A549 (cell line): ENCODE results near the gene TMEFF2. TPM values are rescaled to one million over a fixed set of nuclear protein-coding genes. Genes with fewer than 3 reads are reported as not detected.

Source experiments
- ATAC-seq, 2 experiments: fragments of 200-7000 bp in 1 of 2; fragments of >200 bp in 1 of 2; cut with Nextera tagmentation in 1 of 2; cut with Tn5 transposase in 1 of 2; 3 replicates each; pipeline versions ENCODE4 v1.8.0 to v1.9.1; 2018 to 2020; ENCODE audit warnings: mild to moderate bottlenecking in 1 of 2, moderate library complexity in 1 of 2
- CTCF ChIA-PET: fragments of 300-600 bp; sonication (Branson Sonifier 250); formaldehyde crosslinking; extraction: SDS; loops from one replicate; lab custom pipeline; 2021; ENCODE audit warnings: antibody characterized with exemption, inconsistent platforms; lab: Yijun Ruan, JAX
- POLR2A ChIA-PET: fragments of 350-600 bp; formaldehyde crosslinking; extraction: SDS; loops from one replicate; lab custom pipeline; 2021; ENCODE audit warnings: antibody characterized with exemption, inconsistent platforms; lab: Yijun Ruan, JAX
- DNase-seq, 2 experiments: peaks; one replicate each; pipeline versions ENCODE4 v3.0.0 to v3.0.0-alpha.2; 2011 to 2016; ENCODE audit warnings: low read depth in 1 of 2, low spot score in 1 of 2
- FAIRE-seq: peaks from 2 replicates; lab custom pipeline; 2011; peaks lifted over from hg19 to GRCh38; lab: Jason Lieb, UNC
- H3K27ac ChIP-seq, 2 experiments: fragments of >200 bp; sonication (Bioruptor Twin); formaldehyde crosslinking; 3 replicates each; pipeline ENCODE4 v1.5.1; 2016 to 2017
- H3K4me1 ChIP-seq: fragments of >200 bp; sonication (Bioruptor Twin); formaldehyde crosslinking; 3 replicates; pipeline ENCODE4 v1.6.1; 2016
- H3K4me2 ChIP-seq: fragments of >200 bp; sonication (Bioruptor Twin); formaldehyde crosslinking; 3 replicates; pipeline ENCODE4 v1.6.1; 2016
- H3K4me3 ChIP-seq: fragments of >200 bp; sonication (Bioruptor Twin); formaldehyde crosslinking; 3 replicates; pipeline ENCODE4 v1.5.1; 2016
- H3K9me3 ChIP-seq: fragments of >200 bp; sonication (Bioruptor Twin); formaldehyde crosslinking; 3 replicates; pipeline ENCODE4 v1.6.1; 2016
- BCL3 ChIP-seq: fragments of >200 bp; sonication (Bioruptor Twin); formaldehyde crosslinking; IDR thresholded peaks from 3 replicates; pipeline ENCODE4 v1.6.1; 2016
- CBX2 ChIP-seq: fragments of 200-600 bp; sonication (generic); IDR thresholded peaks from 2 replicates; pipeline ENCODE4 v1.6.1; 2016; ENCODE audit warnings: low read depth, mild to moderate bottlenecking, borderline replicate concordance
- E2F6 ChIP-seq: IDR thresholded peaks from 2 replicates; pipeline ENCODE4 v1.6.1; 2012; ENCODE audit warnings: low read depth, borderline replicate concordance
- EHF ChIP-seq: fragments of 250-450 bp; sonication (Bioruptor Pico); IDR thresholded peaks from 2 replicates; pipeline ENCODE4 v1.5.0; 2020; ENCODE audit warnings: mild to moderate bottlenecking
- EHMT2 ChIP-seq: fragments of 200-600 bp; sonication (generic); IDR thresholded peaks from 2 replicates; pipeline ENCODE4 v1.6.1; 2016; ENCODE audit warnings: antibody characterized with exemption, low read depth, mild to moderate bottlenecking, moderate library complexity
- EP300 ChIP-seq, 2 experiments: fragments of >200 bp; sonication (Bioruptor Twin); formaldehyde crosslinking; IDR thresholded peaks; 2 replicates in 1 of 2; 3 replicates in 1 of 2; pipeline ENCODE4 v1.6.1; 2016 to 2017
- FOSB ChIP-seq: fragments of 250-450 bp; sonication (Bioruptor Pico); IDR thresholded peaks from 2 replicates; pipeline ENCODE4 v1.5.0; 2020; ENCODE audit warnings: mild to moderate bottlenecking, moderate library complexity
- FOXS1 ChIP-seq: fragments of 250-450 bp; sonication (Bioruptor Pico); IDR thresholded peaks from 2 replicates; pipeline ENCODE4 v1.5.0; 2020; ENCODE audit warnings: mild to moderate bottlenecking, moderate library complexity
- HOXA7 ChIP-seq: fragments of 250-450 bp; sonication (Bioruptor Pico); IDR thresholded peaks from 2 replicates; pipeline ENCODE4 v1.5.0; 2020; ENCODE audit warnings: mild to moderate bottlenecking, moderate library complexity
- HOXB13 ChIP-seq: fragments of 250-450 bp; sonication (Bioruptor Pico); IDR thresholded peaks from 2 replicates; pipeline ENCODE4 v1.5.0; 2020; ENCODE audit warnings: low read depth, mild to moderate bottlenecking, moderate library complexity
- MAFK ChIP-seq: fragments of 450-650 bp; IDR thresholded peaks from 2 replicates; pipeline ENCODE4 v1.6.1; 2014; ENCODE audit not compliant: partially characterized antibody
- MYC ChIP-seq: IDR thresholded peaks from 2 replicates; pipeline ENCODE4 v1.6.1; 2012; ENCODE audit warnings: mild to moderate bottlenecking, inconsistent platforms, low read length, improper control_type of control experiment, borderline replicate concordance
- NPAS2 ChIP-seq: fragments of 250-450 bp; sonication (Bioruptor Pico); IDR thresholded peaks from 2 replicates; pipeline ENCODE4 v1.8.0; 2022; ENCODE audit warnings: mild to moderate bottlenecking, moderate library complexity, borderline replicate concordance
- NR3C1 ChIP-seq: fragments of >200 bp; sonication (Bioruptor Twin); formaldehyde crosslinking; IDR thresholded peaks from 3 replicates; pipeline ENCODE4 v1.6.1; 2017
- PBX3 ChIP-seq: IDR thresholded peaks from 2 replicates; pipeline ENCODE4 v1.6.1; 2012
- POLR2A ChIP-seq: IDR thresholded peaks from 2 replicates; pipeline ENCODE4 v1.6.1; 2012; ENCODE audit warnings: mild to moderate bottlenecking, low read length
- RAD21 ChIP-seq, 2 experiments: fragments of >200 bp in 1 of 2; sonication (Bioruptor Twin) in 1 of 2; formaldehyde crosslinking in 1 of 2; IDR thresholded peaks in 1 of 2; conservative IDR thresholded peaks in 1 of 2; 2 replicates in 1 of 2; 3 replicates in 1 of 2; pipeline ENCODE4 v1.6.1; 2012 to 2018; ENCODE audit warnings: inconsistent platforms in 1 of 2
- RARB ChIP-seq: fragments of 250-450 bp; sonication (Bioruptor Pico); IDR thresholded peaks from 2 replicates; pipeline ENCODE4 v1.8.0; 2021; ENCODE audit warnings: mild to moderate bottlenecking, moderate library complexity
- REST ChIP-seq: fragments of 200-600 bp; sonication (generic); IDR thresholded peaks from 2 replicates; pipeline ENCODE4 v1.6.1; 2016; ENCODE audit warnings: antibody characterized with exemption, mild to moderate bottlenecking, moderate library complexity
- SREBF2 ChIP-seq: fragments of 450-650 bp; IDR thresholded peaks from 2 replicates; pipeline ENCODE4 v1.6.1; 2014; ENCODE audit warnings: mild to moderate bottlenecking, moderate library complexity
- TP53 ChIP-seq: fragments of 250-450 bp; sonication (Bioruptor Pico); IDR thresholded peaks from 2 replicates; pipeline ENCODE4 v1.5.0; 2021; ENCODE audit warnings: mild to moderate bottlenecking, moderate library complexity
- ZC3H11A ChIP-seq: fragments of 450-650 bp; IDR thresholded peaks from 2 replicates; pipeline ENCODE4 v1.6.1; 2014; ENCODE audit warnings: antibody characterized with exemption, mild to moderate bottlenecking
- ZFP36 ChIP-seq: fragments of 450-650 bp; IDR thresholded peaks from 2 replicates; pipeline ENCODE4 v1.6.1; 2014; ENCODE audit warnings: borderline replicate concordance; ENCODE audit not compliant: partially characterized antibody
- WGBS: methylation state at CpG from one replicate; pipeline ENCODE4 v1.1.6; 2017; ENCODE audit errors: missing lambda C conversion rate; 5-methylcytosine and 5-hydroxymethylcytosine counted together
- polyA plus RNA-seq, 4 experiments: library from polyadenylated mRNA; depleted of rRNA in 3 of 4; stranded (reverse); fragments of >200 nt; fragmentation: RNase III in 1 of 4; extraction: RNeasy Plus Mini Kit Qiagen cat#74134 plus additional on column Dnase treatment in 1 of 4; gene quantifications; 2 replicates in 3 of 4; 3 replicates in 1 of 4; pipeline ENCODE4 v1.2.3, GENCODE V29; 2011 to 2017
- TF ChIP-seq, protein P1 (sequence below): fragments of 450-650 bp; IDR thresholded peaks from 2 replicates; pipeline ENCODE4 v1.6.1; 2014; ENCODE audit warnings: antibody characterized with exemption

TMEFF2 gene
- polyA plus RNA-seq, 2 of the 4 experiments (the other 2 are of a cell fraction): 0.30 to 0.46 TPM

DNA sequence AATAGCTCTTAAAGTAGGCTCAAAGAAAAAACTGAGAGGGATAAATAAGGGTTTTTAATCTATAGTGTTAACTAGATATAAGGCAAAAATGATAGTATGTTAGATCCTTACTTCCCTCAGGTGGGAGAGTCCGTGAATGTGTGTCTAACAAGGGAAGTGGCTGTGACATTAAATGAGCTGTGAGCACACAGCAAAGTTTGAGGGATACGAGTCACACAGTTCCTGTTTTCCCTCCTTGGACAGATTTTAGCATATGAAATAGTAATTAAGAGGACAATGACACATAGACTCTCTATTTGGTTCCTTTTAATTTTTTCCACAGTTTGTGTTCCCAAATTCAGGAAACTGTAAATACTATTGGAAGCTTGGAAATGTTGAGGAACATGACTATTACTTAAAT lies 199.4 kb downstream of the TMEFF2 start:
- no peak for FAIRE-seq
- TF ChIP-seq EHMT2: no peak
- no peak for TF ChIP-seq NR3C1
- no peak for TF ChIP-seq EP300 (IDR thresholded peaks at IDR 0.05)
- TF ChIP-seq FOSB (CRISPR knock-in tag): no peak
- no peak for TF ChIP-seq POLR2A
- no peak for TF ChIP-seq REST
- TF ChIP-seq NPAS2 (CRISPR knock-in tag): no peak
- TF ChIP-seq MAFK: no peak
- TF ChIP-seq ZFP36: no peak
- no peak for TF ChIP-seq E2F6
- no peak for TF ChIP-seq ZC3H11A
- TF ChIP-seq MYC: no peak
- no peak for TF ChIP-seq TP53 (CRISPR knock-in tag)
- TF ChIP-seq, all 56 proteins: peak for 0
- WGBS: 71% methylated on average over 2 of the region's 2 CpGs
- H3K4me2 ChIP-seq: no peak overlapping the region
- H3K9me3 ChIP-seq: no peaks in the 10 kb centered on the region
- no peak overlapping the region for H3K27ac ChIP-seq
- DNase-seq (no peak), ATAC-seq (no peak)
- no peak overlapping the region for H3K4me3 ChIP-seq
- no peaks in the 10 kb centered on the region for H3K4me1 ChIP-seq
- POLR2A ChIA-PET: no interaction called here
- CTCF ChIA-PET: interaction anchor here (0.7 kb wide), 1 partner anchor 183 kb away, joined by 3 read pairs; no protein-coding TSS in a partner anchor

- no peak for ATAC-seq
- POLR2A ChIA-PET: no interaction called here
- DNase-seq: no peak
- CTCF ChIA-PET: interaction anchor here (0.7 kb wide), 1 partner anchor 183 kb away, joined by 3 read pairs; no protein-coding TSS in a partner anchor
- Histone ChIP-seq H3K4me3 (no peak overlapping the region), H3K4me1 (no peaks in the 10 kb centered on the region), H3K4me2 (no peak overlapping the region), H3K27ac (no peak overlapping the region), H3K9me3 (no peaks in the 10 kb centered on the region)
- TF ChIP-seq EHF (CRISPR knock-in tag) (no peak), FOXS1 (CRISPR knock-in tag) (no peak), RAD21 (conservative IDR thresholded peaks at IDR 0.05 in 1 of 2, IDR thresholded peaks at IDR 0.05 in 1 of 2) (no peak), CBX2 (no peak), PBX3 (no peak), HOXB13 (CRISPR knock-in tag) (no peak), RARB (CRISPR knock-in tag) (no peak), SREBF2 (no peak), BCL3 (no peak), NPAS2 (CRISPR knock-in tag) (no peak), HOXA7 (CRISPR knock-in tag) (no peak)
- TF ChIP-seq, protein P1, sequence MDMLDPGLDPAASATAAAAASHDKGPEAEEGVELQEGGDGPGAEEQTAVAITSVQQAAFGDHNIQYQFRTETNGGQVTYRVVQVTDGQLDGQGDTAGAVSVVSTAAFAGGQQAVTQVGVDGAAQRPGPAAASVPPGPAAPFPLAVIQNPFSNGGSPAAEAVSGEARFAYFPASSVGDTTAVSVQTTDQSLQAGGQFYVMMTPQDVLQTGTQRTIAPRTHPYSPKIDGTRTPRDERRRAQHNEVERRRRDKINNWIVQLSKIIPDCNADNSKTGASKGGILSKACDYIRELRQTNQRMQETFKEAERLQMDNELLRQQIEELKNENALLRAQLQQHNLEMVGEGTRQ: no peak
- no peak for FAIRE-seq
- 73% methylated on average over 2 of the region's 2 CpGs for WGBS
These were observed 200.0 kb downstream of the TMEFF2 start for GRCh38 chr2:191994749-191995148.
